Body of pancreas (tissue), 4 donors: ENCODE results near the gene BCR.

Experiments used
- POLR2A ChIP-seq, 3 donors: fragments of 450-650 bp; IDR thresholded peaks; one replicate each; pipeline ENCODE4 v1.6.1; 2016; ENCODE audit warnings: antibody characterized with exemption in 3 of 3, mild to moderate bottlenecking in 2 of 3
- TF ChIP-seq, protein P1 (sequence below), 7 experiments: fragments of 450-650 bp in 4 of 7; fragments of 200-600 bp in 3 of 7; sonication (generic) in 3 of 7; IDR thresholded peaks; one replicate each; pipeline ENCODE4 v1.5.1; 2016 to 2019; ENCODE audit warnings: antibody characterized with exemption in 7 of 7

DNA sequence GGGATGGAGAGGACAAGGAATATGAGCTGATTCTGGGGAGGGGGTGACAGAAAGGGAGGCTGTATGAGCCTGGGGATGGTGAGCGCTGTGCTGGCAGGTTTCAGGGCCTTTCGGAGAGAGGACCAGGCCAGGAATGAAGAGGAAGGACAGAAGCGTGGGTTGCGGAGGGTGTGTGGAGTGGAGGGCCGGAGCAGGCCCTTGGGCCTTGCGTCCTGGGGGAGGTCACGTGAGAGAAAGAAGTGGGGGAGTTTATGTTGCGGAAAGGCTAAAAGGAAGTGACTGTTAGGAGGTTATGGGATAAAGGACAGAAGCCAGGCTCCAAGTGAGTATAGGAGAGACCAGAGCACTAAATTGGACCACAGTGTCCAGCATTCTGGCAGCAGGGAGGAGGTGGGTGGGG lies 17.5 kb downstream of the BCR start:
- no peak for TF ChIP-seq POLR2A (IDR thresholded peaks at IDR 0.05)
- TF ChIP-seq, protein P1, sequence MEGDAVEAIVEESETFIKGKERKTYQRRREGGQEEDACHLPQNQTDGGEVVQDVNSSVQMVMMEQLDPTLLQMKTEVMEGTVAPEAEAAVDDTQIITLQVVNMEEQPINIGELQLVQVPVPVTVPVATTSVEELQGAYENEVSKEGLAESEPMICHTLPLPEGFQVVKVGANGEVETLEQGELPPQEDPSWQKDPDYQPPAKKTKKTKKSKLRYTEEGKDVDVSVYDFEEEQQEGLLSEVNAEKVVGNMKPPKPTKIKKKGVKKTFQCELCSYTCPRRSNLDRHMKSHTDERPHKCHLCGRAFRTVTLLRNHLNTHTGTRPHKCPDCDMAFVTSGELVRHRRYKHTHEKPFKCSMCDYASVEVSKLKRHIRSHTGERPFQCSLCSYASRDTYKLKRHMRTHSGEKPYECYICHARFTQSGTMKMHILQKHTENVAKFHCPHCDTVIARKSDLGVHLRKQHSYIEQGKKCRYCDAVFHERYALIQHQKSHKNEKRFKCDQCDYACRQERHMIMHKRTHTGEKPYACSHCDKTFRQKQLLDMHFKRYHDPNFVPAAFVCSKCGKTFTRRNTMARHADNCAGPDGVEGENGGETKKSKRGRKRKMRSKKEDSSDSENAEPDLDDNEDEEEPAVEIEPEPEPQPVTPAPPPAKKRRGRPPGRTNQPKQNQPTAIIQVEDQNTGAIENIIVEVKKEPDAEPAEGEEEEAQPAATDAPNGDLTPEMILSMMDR (IDR thresholded peaks at IDR 0.05), result no peak
